Activated T-helper 1 cell treated with Interleukin-2 at 50 U/mL for 16 hours (primary cell): ENCODE measurements around the gene CST9.

Experiments
- DNase-seq: peaks from one replicate; pipeline ENCODE4 v3.0.0-alpha.2; 2020; ENCODE audit warnings: low read depth

CST9 gene

GRCh38 chr20:23605867-23606651 lies at the start of gene CST9:
Gene CST9, minus strand, starts transcription at chr20:23605917. Its CDS starts 53 bp downstream, at chr20:23605864.
- DNase-seq: no peak

- DNase-seq: no peak
Observed at GRCh38 chr20:23654717-23655116, 49.0 kb upstream of the CST9 start.

GRCh38 chr20:23654000-23654399 lies 48.3 kb upstream of the CST9 start:
- DNase-seq: no peak

GRCh38 chr20:23653400-23653938 lies 47.8 kb upstream of the CST9 start:
- no peak for DNase-seq

- DNase-seq: no peak
Observed at GRCh38 chr20:23652926-23653325, 47.2 kb upstream of the CST9 start.

GRCh38 chr20:23652371-23652770 lies 46.7 kb upstream of the CST9 start:
- DNase-seq: no peak

GRCh38 chr20:23651117-23651516 lies 45.4 kb upstream of the CST9 start:
- no peak for DNase-seq

- no peak for DNase-seq
Observed at GRCh38 chr20:23649830-23650417, 44.2 kb upstream of the CST9 start.

- no peak for DNase-seq
Observed at GRCh38 chr20:23649242-23649641, 43.5 kb upstream of the CST9 start.

GRCh38 chr20:23647346-23647745 lies 41.6 kb upstream of the CST9 start:
- DNase-seq: no peak

GRCh38 chr20:23646106-23646873 lies 40.6 kb upstream of the CST9 start:
- no peak for DNase-seq

GRCh38 chr20:23645575-23645974 lies 39.9 kb upstream of the CST9 start:
- DNase-seq: no peak

GRCh38 chr20:23644164-23644563 lies 38.4 kb upstream of the CST9 start:
- no peak for DNase-seq

- no peak for DNase-seq
Observed at GRCh38 chr20:23643659-23644058, 37.9 kb upstream of the CST9 start.

- DNase-seq: no peak
Observed at GRCh38 chr20:23641936-23642751, 36.4 kb upstream of the CST9 start.

- no peak for DNase-seq
Observed at GRCh38 chr20:23640671-23641667, 35.3 kb upstream of the CST9 start.

GRCh38 chr20:23640018-23640601 lies 34.4 kb upstream of the CST9 start:
- no peak for DNase-seq

GRCh38 chr20:23639490-23639958 lies 33.8 kb upstream of the CST9 start:
- DNase-seq: no peak

- no peak for DNase-seq
Observed at GRCh38 chr20:23638309-23638708, 32.6 kb upstream of the CST9 start.
